H1 (cell line): ENCODE measurements around the gene FBXL15. TPM values are rescaled to one million over a fixed set of nuclear protein-coding genes. Genes with fewer than 3 reads are reported as not detected.

Experiments
- CREB1 ChIP-seq: IDR thresholded peaks from 2 replicates; pipeline ENCODE4 v1.6.1; 2012; ENCODE audit warnings: inconsistent platforms
- POLR2A ChIP-seq, 2 experiments: IDR thresholded peaks; 1 replicate in 1 of 2; 2 replicates in 1 of 2; pipeline ENCODE4 v1.6.1; 2011; ENCODE audit warnings: low read depth in 2 of 2, low read length in 2 of 2, mild to moderate bottlenecking in 2 of 2; ENCODE audit errors: control extremely low read depth in 1 of 2
- POLR2AphosphoS5 ChIP-seq: IDR thresholded peaks from 2 replicates; pipeline ENCODE4 v1.6.1; 2011; ENCODE audit warnings: low read depth, low read length
- RAD21 ChIP-seq, 2 experiments: IDR thresholded peaks in 1 of 2; conservative IDR thresholded peaks in 1 of 2; 2 replicates each; pipeline ENCODE4 v1.6.1; 2011; ENCODE audit warnings: low read depth in 2 of 2, low read length in 2 of 2, improper control_type of control experiment in 1 of 2, inconsistent platforms in 1 of 2, mild to moderate bottlenecking in 1 of 2, moderate library complexity in 1 of 2
- SIN3A ChIP-seq, 2 experiments: IDR thresholded peaks in 1 of 2; conservative IDR thresholded peaks in 1 of 2; 2 replicates each; pipeline ENCODE4 v1.6.1; 2011 to 2012; ENCODE audit warnings: low read length in 2 of 2, improper control_type of control experiment in 1 of 2, low read depth in 1 of 2, mild to moderate bottlenecking in 1 of 2
- SIRT6 ChIP-seq: IDR thresholded peaks from one replicate; pipeline ENCODE4 v1.7.1; 2012; ENCODE audit warnings: low read length, inconsistent platforms
- TCF12 ChIP-seq: IDR thresholded peaks from 2 replicates; pipeline ENCODE4 v1.6.1; 2011; ENCODE audit warnings: low read depth, mild to moderate bottlenecking, low read length
- polyA plus RNA-seq, 7 experiments: library from polyadenylated mRNA; depleted of rRNA in 3 of 7; stranded (reverse) in 5 of 7; unstranded in 2 of 7; fragments of >200 nt in 5 of 7; fragments of 200-250 nt in 2 of 7; gene quantifications; 1 replicate in 5 of 7; 2 replicates in 1 of 7; 4 replicates in 1 of 7; pipeline versions ENCODE4 v1.2.1 to v1.2.3, GENCODE V29; 2011 to 2013; ENCODE audit warnings: missing spikeins in 2 of 7, mixed read lengths in 2 of 7
- total RNA-seq: library from RNA; stranded (reverse); fragmentation: NEBNext Ultra II Directional; extraction: Animal tissue kit (Norgen Biotek cat#: 25700); gene quantifications from 2 replicates; pipeline ENCODE4 v1.2.1, GENCODE V29; 2021

FBXL15 gene
- total and polyA plus RNA-seq, 2 of the 8 experiments (the other 6 are each of a cell fraction or from before 2014, with no cell fraction given): 11.3 to 22.6 TPM

DNA sequence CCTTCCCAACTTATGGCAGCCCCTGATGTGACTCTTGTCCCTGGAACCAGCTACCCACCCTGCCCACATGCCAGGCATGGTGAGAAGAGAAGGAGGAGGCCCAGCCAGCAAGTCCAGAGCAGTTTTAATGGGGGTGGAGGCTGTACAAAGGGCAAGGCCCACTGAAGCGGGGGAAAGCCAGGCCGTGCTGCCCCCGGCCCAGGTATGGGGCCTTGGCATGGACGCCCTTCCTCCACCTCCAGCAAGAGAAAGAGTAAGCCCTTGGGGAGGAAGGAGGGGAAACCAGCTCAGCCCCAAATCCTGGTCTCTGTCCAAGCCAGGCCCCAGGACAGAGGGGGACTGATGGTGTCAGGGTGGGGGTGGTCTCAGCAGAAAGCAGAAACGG is 18.1 kb upstream of the FBXL15 start (continued):
- TF ChIP-seq RAD21 (IDR thresholded peaks at IDR 0.05 in 1 of 2, conservative IDR thresholded peaks at IDR 0.05 in 1 of 2; ENCODE audit: low read depth in 2 of 2, low read length in 2 of 2) (no peak), SIN3A (conservative IDR thresholded peaks at IDR 0.05 in 1 of 2, IDR thresholded peaks at IDR 0.05 in 1 of 2; ENCODE audit: low read depth in 1 of 2, low read length in 2 of 2) (no peak), CREB1 (no peak), SIRT6 (no peak), POLR2A (IDR thresholded peaks at IDR 0.05; ENCODE audit: control extremely low read depth in 1 of 2, low read depth in 2 of 2, low read length in 2 of 2) (no peak), TCF12 (no peak), POLR2AphosphoS5 (no peak)
